OCI-M2 (cell line): ENCODE measurements around the gene MSI2.

Experiments used
- DNase-seq: peaks from one replicate; lab custom pipeline; 2025; ENCODE audit not compliant: unreplicated experiment; lab: John Stamatoyannopoulos, UW

The MSI2 gene

DNA sequence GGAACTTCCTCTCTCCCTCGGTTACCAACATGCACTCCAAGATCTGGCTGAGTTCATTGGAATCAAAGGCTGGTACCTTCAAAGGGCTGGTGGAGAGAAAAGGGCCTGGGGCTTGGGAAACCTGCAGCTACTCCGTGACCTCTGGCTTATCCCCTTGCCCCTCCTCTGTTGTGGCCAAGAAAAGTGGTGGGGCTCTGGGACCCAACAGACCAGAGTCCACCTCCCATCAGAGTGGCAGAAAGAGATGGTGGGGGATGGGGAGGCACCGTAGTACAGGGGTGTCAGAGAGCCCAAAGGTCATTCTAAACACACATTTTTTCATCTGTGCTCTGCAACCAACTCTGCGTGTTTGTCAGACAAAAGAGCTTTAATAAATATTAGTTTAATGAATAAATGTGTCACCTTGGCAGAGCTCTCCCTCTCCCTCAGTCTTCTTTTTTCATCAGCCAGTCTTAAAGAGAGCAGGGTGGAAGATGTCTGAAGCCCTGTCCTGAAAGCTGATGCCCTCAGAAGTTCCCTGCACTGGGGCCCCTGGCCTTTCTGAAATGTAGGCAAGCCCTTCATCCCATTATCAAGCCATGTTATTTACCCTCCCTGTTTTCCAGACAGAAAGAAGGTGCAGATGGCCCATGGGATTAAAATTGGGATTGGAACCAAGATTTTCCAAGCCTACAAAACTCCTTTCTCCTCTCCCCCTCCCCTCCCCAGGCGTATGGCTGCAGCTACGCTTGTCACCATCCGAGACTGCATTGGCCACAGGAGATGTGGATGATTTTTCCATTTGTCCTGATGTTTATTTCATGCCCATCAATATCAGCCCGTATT is 261.5 kb downstream of the MSI2 start:
- DNase-seq: no peak

DNA sequence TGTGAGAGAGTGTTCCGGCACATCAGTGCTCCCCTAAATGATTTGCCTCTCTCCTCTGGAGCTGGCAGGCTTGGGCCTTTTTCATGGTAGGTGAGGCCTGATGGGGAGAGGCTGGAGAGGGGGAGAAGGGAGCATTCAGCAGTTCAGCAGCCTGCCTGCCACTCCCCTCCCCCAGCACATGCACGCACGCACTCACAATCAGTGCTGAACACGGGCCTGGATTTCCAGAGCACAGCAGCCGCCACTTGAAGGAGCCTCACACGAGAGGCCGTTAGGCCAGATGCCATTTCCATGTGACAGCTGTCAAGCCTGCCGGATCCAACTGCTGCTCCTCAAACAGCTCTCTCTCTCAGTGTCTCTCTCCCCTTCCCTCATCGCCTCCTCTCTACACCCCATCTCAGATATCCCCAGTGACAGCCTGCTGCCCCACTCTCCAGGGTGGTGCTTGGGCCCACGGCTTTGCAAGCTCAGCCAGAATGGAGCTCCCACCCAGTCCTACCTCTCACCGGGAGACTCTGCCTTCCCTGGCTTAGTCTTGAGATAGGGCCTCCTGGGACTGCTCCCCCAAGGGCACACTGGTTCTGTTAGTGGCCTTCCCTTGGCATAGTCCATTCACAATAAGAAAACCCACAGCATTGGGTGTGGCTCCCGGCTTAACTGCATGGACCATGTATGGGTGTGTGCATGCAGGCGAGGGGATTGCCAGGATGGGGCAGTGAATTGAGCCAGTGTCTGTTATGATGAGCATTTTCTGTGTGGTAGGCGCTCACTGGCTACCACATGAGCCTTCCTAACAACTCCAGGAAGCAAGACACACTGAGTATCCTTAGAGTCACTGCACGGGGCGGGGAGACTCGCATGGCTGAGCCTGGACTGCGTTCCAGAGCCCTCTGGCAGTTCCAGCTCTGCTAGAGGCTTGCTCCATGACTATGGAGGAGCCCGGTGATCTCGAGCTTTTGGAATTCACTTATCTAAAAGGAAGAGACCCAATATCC is 262.6 kb downstream of the MSI2 start:
- DNase-seq: no peak

DNA sequence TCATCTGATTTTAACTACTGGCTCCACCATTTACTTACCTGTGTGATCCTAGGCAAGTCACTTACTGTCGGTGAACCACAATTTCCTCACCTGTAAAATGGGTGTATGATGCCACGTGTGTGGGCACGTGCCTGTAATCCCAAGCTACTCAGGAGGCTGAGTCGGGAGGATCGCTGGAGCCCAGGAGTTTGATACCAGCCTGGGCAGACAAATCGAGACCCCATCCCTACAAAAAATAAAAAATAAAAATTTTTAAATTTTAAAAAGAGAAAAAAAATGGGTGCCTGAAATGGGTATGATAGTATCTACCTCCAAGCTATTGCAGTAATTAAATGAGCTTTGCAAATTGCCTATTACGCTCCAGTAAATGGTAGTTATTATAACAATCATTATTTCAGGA is 263.5 kb downstream of the MSI2 start:
- no peak for DNase-seq

DNA sequence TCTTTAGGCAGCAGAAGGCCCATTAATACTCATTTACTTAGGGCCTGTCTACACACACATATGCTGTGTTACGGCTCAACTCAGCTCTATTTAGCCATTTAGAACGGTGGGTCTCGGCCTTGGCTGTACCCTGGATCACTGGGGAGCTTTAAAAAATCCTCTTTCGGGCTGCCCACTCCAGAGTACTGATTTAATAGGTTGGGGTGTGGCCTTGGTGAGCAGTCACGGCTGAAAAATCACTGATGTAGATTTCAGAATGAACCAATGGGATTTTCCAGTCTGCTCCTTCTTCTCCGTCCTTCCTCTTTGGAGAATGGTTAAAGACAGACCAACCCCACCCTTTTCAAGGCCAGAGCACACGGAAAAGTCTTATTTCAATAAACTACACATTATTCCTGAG is 265.3 kb downstream of the MSI2 start:
- DNase-seq: no peak

DNA sequence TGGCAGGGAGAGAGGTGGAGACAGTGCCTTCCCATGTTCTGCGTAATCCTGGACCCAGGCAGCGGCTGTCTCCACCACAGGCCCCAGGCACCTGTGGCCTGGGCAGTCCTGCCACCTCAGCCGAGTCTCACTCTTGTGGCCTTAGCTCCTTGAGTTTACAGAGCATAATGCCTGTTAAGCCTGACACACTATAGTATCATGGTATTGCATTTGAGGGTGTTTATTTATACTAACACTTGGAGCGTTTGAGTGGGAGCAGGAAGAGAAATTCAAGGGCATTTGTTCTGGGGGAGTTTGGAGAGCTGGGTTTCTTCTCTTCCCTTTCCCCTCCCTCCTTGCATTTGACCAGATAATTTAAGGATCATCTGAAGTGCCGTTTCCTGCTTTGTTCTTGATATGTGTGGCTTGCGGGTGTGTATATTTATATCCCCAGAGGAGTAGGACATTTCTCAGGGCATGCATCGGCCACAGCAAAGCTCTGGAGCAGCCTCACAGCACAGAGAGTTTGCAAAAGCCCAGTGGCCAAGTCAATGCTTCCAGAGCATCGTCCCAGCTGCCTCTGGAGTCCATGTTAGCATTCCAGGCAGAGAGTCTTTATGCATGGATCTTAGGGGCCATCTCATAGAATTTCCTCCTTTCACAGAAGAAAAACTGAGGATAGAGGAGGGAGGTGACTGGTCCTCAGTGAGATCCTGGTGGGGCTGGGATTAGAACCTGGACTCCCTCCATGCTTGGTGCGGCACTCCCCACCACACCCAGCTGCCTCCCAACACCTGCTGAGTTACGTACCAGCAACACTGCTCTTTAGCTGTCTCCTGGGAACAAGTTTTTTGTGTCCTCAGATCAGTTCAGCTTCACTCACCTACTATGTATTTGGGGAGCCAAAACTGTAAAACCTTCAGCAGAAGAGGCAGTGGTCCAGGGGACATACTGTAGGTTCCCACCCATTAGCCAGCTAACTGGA is 266.0 kb downstream of the MSI2 start:
- no peak for DNase-seq

DNA sequence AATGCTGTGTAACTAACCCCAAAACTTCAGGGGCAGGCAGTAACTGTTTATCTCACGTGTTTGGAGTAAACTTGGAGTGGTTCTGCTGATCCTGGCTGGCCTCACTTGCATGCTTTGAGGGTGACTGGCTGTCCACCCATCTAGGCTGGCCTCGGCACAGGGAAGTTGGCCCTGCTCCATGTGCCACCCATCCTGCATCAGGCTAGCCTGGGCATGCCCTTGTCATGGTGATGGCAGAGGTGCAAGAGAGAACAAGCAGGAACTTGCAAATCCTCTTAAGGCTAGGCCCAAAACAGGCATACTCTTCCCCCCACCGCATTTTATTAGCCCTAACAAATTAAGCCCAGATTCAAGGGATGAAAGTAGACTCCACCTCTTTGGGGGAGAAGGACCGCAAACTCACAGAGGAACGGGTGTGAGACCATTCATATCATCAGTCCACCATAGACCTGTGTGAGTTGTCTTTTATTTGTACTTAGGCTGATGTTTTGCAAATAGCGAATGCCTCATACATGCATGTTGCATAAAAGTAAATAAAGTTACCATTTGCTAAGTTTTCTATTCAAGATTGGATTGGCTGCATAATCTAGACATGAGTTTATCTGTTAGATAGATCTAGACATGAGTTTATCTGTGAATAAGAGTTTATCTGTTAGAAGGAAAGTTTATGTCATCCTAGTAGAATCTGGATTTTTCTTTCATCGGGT is 267.8 kb downstream of the MSI2 start:
- DNase-seq: no peak

DNA sequence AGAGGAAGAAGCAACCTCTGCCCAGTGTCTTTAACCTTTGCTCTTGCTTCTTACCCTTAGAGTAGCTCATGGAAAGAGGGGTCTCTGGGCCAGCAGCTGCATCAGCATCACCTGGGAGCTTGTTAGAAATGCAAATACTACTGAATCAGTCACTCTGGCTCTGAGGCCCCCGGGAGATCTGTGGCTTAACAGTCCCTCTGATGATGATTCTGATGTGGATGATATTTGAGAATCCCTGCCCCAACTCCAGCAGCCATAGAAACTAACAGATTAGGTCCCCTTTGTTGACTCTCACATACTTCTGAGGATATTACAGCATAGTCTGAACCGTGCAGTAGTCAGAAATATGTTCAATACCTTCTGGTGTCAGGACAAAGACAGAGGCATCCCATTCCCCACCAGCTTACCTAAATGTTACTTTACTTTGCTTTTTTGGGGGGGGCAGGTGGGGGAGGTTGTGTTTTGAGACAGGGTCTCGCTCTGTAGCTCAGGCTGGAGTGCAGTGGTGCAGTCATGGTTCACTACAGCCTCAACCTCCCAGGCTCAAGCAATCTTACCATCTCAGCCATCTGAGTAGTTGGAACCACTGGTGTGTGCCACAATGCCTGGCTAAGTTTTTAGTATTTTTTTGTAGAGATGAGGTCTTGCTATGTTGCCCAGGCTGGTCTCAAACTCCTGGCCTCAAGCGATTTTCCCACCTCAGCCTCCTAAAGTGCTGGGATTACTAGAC is 268.7 kb downstream of the MSI2 start:
- no peak for DNase-seq

DNA sequence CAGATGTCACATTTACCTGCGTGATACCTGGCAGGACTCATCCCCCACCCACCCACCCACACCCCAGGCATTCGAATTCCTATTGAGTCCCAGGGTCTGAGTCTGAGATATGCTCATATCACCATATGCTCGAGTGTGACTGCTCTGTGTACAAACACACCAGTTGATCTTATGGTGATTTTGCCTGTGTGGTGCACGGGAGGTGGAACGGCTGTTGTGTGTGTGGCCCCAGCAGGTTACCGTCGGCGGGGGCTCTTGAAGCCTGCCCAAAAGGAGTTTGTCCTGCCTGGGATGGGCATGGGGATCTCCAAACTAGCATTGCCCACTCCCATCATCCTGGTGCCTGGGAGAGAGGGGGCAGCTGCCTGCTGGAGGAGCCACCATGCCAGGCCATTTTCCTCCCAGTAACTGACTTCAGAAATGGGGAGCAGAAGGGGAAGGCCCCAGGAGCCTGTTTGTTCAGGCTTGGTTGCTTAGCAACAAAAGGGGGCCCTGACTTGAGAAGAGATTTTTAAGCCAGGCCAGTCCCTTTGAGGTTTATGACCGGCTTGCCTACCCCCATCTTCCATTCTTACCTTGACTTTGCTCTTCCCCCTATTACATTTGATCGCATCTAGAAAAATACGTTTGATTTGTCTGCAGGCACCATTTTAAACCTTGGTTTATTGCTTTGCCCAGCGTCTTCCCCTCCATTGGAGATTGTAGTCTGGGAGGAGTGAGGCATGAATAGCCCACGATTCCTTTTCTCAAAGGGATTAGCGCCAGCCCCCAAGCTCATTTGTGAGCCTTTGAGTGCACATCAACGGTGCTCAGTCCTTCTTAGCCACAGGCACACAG is 271.1 kb downstream of the MSI2 start:
- DNase-seq: no peak

DNA sequence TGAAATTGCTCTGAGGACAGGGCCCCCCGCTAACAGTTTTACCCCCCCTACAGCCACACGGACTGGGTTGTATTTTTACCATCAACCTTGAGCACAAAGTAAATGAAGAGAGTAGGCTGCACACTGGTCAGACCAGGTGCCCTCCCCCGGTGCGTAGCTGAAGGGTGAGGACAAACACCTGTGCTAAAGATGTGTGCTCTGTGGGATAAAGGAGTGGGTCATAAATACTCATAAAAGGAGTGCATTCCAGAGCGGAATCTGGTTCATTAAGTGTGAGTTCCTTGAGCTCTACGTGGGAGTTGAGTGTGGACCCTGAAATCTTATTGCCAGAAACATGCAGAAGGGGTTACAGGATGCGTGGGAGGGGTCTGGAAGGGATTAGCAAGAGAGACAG is 271.7 kb downstream of the MSI2 start:
- no peak for DNase-seq

DNA sequence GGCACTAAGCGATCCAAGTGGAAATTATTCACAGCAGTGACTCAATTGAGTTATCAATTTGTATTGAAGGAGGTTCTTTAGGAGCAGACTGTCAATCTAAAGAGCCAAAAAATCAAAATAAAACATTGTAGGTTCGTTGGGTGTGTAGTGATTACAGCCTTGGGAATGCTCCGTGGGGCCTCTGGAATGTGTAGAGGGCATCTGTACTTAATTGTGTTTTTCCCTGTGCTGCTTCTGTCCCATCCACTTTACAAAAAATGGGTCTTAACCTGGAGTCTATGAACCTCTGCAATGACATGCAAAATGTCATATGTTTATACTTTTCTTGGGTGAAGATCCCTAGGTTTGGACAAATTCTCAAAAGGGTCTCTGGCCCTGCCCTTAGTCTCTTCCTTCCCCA is 273.7 kb downstream of the MSI2 start:
- no peak for DNase-seq

DNA sequence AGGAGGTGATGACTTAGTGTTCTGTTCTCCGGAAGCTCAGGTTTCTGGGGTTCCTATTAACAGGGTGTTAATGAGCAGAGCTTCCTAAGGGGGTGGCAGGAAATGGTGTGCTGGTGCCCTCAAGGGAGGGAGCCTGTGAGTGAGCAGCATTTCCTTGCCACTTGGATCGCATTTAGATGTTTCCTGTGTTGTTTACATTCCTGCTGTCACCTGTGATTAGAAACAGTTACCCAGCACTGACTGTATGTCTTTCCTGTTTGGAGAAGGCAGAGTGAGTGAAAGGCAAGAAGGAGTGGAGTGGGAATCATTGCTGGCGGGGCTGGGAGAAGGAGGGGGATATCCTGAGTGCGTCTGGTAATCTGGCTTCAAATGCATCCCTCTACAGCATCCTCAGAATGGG is 274.2 kb downstream of the MSI2 start:
- no peak for DNase-seq

DNA sequence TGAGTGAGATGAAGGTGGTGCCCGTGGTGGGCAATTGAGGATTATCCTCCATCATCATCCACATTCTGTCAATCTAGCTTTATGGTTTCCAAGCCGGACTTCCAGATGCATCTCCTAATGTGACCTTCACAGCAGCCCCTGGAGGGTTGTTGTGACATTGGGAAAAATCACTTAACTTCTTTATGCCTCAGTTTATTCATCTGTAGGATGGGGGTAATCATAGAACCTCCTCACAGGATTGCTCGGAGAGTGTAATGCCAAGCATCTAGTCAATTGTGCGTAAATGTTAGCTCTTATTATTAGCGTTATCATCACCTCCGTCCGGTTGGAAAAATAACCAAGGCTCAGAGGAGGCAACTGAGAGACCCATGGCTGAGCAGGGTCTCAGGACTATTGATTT is 274.8 kb downstream of the MSI2 start:
- no peak for DNase-seq

DNA sequence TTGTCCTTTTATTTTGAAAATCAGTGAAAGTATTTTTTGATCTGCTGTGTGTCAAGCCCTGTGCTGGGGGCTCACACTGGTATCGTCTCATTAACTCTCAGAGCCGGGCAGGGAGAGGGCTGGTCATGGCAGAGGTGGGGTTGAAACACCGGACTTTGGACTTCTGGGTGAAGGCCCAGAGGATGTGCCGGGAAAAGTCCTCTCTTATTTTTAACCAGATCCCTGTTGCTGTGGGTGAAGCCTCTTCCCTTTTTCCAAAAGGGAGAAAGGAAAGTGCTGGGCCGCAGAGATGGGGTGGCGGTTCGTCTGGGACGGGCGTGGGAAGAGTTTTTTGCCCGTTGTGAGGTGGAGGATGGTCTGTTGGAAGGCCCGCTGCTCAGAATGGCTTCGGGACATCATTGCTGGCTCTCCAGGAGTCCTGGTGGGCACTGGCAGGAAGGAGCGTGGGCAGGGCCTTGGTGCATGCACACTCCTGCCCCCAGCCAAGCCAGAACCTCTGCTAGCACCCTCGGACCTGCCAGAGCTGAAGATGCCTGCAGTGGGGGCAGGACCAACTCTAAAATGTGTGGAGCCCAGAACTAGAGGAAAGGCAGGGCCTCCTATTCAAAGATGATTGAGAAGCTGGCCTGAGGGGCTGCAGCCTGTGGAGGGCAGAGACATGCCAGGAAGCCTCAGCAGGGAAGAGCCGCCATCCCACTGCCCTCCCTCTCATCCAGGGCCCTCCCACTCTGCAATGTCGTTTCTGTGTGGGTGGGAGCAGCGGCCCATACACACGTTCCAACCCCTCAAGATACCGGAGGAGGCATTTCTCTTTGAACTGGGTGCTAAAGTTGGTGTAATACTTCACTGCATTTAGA is 275.6 kb downstream of the MSI2 start:
- no peak for DNase-seq

DNA sequence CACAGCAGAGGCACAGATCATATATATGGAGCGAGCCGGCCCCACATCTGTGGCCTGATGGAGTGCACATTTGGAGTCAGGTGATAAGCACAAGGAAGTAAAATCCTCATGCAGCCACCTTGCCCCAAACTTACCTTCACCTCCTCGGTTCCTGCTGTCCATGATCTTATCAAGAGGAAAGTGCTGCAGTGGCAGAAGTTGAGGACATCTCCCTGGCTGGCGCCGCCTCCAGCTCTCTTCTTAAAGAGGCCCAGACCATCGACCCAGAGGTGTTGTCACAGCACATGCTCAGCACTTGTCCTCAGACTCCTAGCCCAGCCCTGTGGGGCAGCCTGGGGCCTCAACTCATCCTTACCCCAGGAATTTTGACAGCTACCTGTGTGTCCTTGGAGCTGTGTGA is 276.2 kb downstream of the MSI2 start:
- no peak for DNase-seq

DNA sequence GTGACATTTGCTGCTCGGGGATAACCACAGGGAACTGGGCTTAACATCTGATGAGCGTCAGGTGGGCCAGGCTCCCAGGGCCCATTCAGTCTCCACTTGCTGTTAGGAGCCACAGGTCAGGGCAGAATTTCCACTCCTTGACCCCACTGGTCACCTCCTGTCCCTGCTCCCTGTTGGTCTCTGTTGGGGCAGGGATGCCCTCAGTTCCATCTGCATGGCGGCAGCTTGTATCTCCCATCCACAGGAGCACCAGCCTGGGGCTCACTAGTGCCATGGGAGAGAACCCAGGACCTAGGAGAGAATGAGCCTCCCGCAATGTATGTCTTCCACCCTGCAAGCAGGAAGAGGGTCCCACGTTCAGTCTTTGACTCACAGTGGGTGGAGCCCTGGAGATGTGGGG is 276.6 kb downstream of the MSI2 start:
- DNase-seq: no peak

DNA sequence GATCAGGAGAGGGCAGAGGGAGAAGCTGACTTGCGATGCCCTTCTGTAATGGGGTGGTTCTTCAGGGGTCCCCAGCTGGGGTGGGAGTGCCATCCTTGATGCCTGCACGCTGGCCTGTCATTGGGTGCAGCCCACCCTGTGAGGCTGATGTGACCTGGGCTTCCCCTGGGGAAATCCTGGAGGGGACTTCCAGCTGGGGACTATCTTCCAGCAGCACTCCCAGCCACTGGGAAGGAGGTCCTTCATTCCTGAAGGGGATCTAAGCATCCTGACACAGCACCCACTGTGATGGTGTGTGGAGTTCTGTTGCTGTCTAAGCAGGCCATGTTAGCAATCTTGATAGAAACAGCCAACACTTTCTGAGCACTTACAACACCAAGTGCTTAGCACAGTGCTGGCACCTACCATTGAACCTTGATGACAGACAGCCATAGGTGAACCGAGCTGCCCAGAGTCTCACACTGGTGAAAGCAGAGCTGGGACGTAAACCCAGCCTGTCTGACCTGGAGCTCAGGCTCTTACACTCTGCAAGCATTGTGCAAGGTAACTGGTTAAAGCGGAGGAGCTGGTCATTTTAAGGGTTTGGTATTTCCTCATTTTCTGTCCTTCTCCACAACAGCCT is 277.5 kb downstream of the MSI2 start:
- DNase-seq: no peak

DNA sequence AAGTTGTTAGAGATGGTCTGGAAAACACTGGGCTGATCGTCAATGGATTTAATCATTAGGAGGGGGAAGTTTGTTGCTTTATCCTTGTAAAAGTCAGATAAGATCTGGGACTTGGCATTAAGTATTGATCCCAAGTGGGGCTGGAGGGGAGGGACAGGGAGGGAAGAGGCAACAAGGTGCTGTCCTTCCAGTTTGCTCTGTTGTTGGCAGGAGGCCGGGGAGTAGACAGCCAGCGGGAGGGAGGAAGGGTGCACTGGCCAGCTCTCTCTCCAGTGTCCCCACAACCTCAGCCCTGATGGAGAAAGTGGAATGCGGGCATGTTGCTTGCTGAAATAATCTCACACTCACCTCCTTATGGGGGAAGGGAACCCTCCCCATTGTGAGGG is 278.5 kb downstream of the MSI2 start:
- DNase-seq: no peak
